HG03520 (cell line): ENCODE measurements around the gene RPLP2.
A peak's percentile ranks its signal among the peaks of the same experiment; 100 is the strongest.

Source experiments
- ATAC-seq: cut with Tn5 transposase; IDR thresholded peaks from one replicate; pipeline ENCODE4 v1.9.1; 2021; ENCODE audit warnings: mild to moderate bottlenecking, moderate library complexity; ENCODE audit not compliant: unreplicated experiment

The RPLP2 gene

DNA sequence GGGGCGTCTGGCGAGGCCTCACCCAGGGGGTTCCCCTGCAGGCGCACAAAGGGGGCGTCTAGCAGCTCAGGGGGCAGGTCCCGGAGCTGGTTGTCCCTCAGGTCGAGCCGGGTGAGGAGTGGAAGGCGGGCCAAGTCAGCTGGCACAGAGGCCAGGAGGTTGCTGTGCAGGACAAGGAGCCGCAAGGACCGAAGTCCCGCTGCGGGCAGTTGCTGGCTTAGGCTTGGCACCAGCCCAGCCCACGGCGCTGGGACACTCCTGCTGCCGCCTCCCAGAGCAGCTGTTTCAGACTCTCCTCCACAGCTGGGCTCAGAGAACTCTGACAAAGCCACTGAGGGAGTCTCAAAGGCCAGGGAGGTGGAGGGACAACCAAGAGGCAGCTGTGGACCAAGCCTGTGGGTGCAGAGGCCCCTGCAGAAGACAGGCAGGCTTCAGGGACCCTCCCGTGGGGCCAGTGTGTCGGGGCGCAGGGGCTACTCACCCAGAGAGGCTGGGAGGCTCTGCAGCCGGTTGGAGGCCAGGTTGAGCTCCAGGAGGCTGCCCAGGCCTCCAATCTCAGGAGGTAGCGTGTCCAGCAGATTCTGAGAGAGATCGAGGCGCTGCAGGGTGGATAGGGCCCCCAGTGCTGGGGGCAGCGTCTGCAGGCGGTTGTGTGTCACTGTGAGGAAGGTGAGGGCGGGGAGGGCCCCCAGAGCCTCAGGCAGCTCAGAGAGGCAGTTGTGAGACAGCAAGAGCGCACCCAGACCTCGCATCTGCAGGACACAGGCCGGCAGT lies 6.9 kb upstream of the RPLP2 start:
- no peak for ATAC-seq

DNA sequence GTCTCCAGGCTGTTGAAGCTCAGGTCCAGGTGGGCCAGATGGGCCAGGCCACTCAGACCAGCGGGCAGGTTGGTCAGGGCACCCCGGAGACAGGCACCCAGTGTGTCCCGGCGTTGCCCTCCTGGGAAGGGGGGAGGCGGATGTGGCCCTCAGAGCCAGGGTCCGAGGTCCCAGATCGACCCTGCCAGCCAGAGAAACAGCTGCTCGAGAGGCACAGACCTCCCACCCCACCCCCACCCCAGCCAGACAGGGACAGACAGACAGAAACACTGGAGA lies 6.4 kb upstream of the RPLP2 start:
- no peak for ATAC-seq

- ATAC-seq, result no peak
Observed at GRCh38 chr11:803770-804598, 5.8 kb upstream of the RPLP2 start.

DNA sequence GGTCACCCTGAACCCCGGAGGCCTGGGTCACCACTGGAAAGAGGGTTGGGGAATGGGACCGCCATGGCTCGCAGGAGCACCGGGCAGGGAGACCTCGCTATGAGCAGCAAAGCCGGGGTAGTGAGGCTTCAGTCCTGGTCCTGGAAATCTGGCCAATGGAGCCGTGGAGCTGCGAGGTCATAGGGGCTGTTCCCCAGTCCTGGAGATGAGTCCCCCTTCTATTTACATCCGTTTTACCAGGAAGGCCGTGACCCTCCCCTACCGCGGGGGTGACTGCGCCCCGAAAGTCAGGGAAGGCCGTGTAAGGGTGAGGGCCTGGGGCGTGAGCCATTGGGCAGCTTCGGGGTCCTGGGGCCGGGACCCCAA lies 5.2 kb upstream of the RPLP2 start:
- ATAC-seq, result no peak

DNA sequence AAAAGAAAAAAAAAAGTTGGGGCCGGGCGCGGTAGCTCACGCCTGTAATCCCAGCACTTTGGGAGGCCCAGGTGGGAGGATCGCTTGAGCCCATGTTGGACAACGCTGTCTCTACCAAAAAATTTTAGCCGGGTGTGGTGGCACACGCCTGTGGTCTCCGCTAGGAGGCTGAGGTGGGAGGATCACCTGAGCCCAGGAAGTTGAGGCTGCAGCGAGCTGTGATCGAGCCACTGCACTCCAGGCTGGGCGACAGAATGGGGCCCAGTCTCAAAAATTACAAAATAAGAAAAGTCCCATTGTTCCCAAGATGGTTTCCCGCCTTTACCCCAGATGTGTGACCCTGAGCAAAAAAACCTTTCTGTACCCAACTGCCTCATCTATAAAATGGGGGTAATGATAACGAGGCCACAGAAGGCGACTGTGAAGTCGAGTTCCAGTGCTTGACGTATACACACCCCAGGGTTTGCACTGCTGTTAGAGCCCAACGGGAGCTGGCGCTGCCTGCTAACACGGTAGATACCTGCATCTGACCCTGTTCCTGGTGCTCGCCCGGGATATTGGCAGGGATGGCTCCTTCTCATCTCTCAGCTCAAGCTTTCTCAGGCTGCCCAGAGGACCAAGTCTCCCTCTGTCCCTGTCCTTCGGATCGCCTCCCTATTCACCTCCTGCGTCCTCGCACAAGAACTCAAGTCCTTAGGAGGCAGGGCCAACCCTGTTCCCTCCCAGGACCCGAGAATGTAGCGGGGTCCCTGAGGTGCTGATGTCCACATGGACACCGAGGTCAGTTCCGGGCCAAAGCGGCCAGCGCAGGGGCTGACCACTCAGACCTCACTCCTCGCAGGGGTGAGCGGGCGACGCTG lies 1.1 kb upstream of the RPLP2 start:
- no peak for ATAC-seq

- ATAC-seq, result no peak
Observed at GRCh38 chr11:810040-810567, 337 bp downstream of the RPLP2 start.

DNA sequence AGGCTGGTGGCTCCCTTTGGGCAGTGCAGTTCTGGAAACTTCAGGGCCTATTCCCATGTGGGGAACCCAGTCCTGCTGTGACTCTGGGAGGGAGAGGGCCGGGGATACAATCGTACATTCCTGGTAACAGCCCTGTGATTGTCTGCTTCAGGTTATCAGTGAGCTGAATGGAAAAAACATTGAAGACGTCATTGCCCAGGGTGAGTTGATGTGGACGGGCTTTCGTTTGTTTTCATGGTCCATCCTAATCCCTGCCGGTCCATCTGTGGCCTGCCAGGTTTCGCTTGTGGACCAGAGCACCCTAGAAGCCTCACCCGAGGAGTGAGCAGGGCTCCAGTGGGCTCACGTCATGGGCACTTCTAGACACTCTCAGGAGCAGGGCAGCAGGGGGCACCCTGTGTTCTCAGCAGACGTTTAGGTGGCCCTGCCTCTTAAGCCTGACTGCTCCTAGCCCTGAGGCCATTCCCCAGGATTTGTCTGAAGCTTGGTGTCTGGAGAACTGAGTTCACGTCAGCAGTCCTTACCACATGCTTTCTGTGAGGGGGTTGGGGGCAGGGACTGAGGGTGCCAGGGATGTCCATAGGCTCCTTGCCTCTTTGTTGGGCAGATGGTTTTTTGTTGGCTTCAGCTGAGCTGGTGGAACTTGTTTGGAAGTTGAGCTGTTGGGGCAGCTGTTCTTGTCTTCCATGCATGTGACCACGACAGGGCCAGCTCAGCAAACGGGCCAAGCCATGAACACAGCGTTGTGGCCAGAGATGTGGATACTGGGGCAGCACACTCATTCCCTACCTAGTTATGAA lies 1.9 kb downstream of the RPLP2 start:
- ATAC-seq, result no peak

DNA sequence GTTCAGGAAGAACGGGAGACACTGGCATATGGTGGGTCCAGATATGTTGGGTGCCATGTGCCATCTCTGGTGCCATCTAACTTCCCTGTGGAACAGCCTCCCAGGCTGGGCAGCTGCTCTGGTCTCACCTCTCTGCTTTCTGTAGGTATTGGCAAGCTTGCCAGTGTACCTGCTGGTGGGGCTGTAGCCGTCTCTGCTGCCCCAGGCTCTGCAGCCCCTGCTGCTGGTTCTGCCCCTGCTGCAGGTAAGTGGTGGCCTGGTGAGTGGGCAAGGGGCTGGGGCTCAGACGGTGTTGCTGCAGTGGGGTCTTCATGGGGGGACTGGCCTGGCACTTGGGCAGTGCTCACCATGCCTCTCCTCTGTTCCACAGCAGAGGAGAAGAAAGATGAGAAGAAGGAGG lies 2.6 kb downstream of the RPLP2 start:
- ATAC-seq, result no peak

GRCh38 chr11:813072-813455 lies 3.3 kb downstream of the RPLP2 start:
- ATAC-seq, result no peak

DNA sequence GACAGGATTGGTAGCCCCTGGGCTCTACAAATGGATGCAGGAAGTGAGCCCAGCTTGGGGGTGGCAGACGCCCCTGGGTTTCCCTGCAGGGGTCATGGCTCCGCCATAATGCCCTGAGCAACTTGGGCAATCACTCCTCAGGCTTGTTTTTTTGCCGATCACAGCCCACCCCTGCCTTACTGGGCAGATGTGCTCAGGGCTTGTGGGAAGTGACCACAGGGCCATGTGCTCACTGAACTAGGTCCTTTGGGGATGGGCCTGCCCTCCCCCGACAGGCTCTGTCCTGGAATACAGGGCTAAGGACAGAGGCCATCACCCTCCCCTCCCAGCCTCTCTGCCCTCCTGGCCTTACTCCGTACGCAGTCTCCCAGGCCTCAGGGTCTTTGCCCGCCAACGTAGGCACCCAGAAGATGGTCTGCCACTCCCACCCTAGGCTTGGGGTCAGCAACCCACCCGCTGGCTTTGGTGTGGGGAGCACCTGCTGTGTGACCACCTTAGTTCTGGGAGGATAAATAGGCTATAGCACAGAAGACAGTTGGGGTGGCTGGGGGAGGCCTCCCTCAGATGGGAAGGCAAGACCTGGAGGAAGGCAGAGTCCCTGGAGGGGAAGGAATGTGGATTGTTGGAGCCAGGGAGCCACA lies 3.8 kb downstream of the RPLP2 start:
- ATAC-seq, result no peak

GRCh38 chr11:815675-816432 lies 6.1 kb downstream of the RPLP2 start:
- ATAC-seq, result no peak

DNA sequence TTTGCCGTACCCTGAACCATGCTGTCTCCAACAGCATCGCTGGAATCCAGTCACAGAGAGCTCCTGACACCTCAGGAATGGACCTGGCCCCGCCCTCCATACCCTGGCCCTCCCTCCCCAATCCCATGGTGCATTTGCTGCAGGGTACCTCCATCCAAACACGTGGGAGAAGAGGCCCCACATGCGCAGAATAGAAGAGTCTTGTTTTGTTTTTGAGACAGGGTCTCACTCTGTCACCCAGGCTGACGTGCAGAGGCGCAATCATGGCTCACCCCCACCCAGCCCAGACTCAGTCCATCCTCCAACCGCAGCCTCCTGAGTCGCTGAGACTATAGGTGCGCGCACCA lies 6.6 kb downstream of the RPLP2 start:
- no peak for ATAC-seq

DNA sequence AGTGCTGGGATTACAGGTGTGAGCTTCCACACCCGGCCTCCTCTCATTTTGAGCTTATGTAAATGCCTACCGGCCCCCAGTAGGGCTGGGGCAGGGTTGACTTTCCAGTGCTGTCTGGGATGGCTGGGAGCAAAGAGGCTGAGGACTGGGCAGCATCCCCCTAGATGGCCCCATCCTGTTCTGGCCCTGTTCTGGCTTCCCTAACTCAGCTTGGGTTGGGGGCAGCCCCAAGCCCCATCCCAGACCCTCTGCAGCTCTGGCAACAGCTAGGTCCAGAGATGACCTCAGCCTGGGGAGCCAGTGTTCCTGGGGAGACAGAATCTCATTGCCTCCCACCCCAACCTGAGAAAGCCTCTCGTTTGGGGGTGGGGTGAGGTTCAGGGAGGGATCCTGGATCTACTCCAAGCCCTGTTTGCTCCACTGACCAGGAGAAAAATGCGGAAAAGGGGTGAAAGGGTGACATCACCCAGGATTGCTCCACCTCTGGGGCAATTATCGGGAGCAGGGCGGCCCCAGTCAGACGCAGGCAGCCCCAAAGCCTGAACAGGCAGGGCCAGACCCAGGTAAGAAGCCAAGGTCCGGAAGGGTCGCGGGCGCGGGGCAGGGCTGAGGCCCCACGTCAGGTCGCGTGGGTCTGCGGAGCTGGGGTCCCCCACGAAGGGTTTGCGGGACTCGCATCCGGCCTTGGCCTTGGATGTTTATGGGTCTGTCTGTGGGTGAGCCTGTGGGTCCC lies 8.8 kb downstream of the RPLP2 start, which contains the start of gene PNPLA2:
TSS of gene PNPLA2 (plus strand) at position 519 of the 733 bp plus-strand sequence. CDS start 805 bp downstream, outside the sequence.
- ATAC-seq, result no peak

DNA sequence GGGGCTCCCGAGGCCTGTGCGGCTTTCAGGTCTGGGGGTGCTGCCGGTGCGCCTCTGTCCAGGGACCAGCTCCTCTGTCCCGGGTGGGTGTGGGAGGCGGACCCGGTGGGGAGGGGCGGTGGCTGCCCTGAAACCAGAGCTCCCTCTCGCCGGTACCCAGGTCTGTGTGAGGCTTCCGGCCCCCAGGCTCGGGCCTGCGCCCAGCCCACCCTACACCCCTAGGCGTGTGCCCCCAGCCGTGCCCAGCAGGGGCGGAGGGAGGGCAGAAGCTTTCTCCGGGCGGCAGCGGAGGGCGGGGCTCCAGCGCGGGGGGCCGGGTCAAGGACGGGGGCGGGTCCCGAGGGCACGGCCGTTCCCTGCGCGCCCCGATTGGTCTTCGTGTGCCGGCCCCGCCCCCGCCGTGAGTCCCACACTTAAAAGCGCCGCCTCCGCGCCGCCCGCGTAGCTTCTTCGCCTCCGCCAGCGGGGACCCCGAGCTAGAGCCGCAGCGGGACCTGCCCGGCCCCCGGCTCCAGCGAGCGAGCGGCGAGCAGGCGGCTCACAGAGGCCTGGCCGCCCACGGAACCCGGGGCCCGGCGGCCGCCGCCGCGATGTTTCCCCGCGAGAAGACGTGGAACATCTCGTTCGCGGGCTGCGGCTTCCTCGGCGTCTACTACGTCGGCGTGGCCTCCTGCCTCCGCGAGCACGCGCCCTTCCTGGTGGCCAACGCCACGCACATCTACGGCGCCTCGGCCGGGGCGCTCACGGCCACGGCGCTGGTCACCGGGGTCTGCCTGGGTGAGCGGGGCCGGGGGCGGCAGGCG lies 9.6 kb downstream of the RPLP2 start:
- ATAC-seq, result peak; percentile 56

DNA sequence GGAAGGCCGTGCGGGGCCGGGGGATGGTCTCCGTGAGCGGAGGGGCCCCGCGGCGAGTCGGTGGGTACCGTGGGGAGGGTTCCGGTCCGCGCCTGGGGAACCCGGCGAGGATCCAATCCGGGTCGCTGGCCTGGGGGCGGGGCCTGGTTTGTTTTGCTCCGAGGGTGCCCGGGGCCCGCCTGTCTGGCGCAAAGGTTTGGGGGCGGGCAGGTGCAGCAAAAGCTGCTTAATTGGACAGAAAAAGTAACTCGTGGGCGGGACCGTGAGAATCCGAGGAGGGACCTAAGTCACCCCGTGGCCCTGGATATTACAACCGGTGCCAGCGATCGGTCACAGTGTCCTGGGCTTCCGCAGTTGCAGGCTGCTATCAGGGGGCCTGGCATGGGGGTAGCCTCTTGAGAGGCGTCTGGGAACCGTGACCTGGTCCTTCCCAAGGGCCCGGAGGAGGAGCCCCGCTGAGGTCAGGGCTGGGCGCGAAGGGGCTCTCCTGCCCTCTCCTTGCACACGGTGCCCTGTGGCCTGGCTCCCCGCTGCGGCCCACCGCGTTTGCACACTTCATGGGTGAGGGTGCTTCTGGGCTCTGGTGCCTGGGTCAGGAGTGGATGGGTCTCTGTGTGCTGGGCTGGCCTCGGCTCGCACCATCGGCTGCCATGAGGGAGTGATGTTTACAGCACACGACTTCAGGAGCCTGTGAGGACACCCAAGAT lies 10.3 kb downstream of the RPLP2 start:
- peak; percentile 40 for ATAC-seq

DNA sequence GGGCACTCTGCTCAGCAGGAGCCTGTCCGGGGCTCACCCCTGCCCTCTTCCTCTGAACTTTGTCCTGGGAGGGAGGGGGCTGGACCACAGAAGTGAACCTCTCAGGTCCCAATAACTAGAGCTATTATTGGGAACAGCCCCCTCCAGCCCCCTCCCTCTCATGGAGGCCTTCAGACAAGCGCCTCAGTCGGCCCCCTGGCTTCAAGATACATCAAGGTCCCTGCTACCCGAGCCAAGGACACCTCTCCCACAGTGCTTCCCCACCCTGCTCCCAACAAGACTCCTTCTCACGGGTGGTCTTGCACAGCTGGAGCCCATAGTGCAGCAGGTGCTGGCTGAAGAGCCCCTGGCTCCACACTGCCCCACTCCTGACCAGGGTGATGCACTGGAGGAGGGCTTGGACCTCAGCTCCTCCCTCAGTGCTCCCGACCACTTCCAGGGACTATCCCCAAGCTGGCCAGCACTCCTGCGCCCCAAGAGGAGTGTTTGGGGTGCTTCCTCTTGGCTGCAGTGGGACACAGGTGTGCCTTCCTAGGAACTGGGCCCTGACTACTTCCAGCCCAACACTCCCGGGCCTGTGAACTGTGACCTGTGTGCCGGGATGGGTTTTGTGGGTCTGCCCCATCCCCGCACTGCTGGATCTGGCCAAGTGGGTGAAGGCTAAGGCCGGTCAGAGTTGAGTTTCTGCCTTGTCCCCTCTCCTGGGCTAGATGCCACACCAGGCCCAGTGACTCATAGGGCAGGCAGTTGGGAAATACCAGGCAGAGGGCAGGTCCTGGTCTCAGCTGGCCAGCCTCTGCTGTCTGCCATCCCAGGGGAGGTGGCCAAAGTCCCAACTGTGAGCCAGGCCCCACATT lies 11.1 kb downstream of the RPLP2 start:
- no peak for ATAC-seq
